ENCODE data around the gene SHF.
A peak's percentile ranks its signal among the peaks of the same experiment; 100 is the strongest.
"Not testable (repeated sequence)": the region's sequence is repeated elsewhere in the genome, so short reads cannot be mapped to it uniquely, and the experiment has no call there.

Gene SHF

DNA sequence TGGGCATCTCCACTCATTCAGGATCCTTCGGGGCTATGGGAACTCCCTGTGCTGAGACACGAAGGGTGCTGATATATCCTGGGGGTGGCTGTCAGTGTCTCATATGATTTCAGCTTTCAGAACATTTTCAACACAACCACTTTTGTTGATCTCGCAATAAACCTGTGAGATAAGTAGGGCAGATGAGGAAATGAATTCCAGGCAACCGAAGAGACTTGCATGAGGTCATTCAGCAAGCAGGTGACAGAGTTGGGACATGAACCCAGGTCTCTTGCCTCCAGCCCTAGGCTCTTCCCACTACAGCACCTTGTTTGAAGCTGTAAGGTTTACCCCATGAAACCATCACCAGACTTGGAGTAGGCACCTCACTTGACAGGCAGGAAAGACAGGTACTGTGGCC is 41.4 kb downstream of the SHF start:
- no peak for DNase-seq (ENCODE audit: low spot score)

GRCh38 chr15:45144775-45145174 is 43.0 kb downstream of the SHF start:
- DNase-seq (ENCODE audit: low spot score), result no peak

DNA sequence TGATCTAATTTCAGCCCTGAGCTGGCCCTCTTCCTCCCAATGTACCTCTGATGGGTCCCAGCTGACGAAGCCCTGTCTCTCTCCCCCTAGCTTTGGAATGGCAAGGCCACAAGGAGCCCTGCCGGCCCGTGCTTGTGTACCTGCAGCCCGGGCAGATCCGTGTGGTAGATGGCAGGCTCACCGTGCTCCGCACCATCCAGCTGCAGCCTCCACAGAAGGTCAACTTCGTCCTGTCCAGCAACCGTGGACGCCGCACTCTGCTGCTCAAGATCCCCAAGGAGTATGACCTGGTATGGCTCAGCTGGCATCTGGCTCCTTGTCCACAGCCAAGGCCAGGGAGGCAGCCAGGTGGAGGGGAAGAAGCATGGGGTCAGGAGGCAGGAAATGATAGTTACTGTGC is 43.8 kb downstream of the SHF start:
- DNase-seq (ENCODE audit: low spot score), result no peak

- DNase-seq (ENCODE audit: low spot score), result no peak
Measured at GRCh38 chr15:45143056-45143455, 44.7 kb downstream of the SHF start.

- no peak for DNase-seq (ENCODE audit: low spot score)
Measured at GRCh38 chr15:45141386-45141785, 46.4 kb downstream of the SHF start.

DNA sequence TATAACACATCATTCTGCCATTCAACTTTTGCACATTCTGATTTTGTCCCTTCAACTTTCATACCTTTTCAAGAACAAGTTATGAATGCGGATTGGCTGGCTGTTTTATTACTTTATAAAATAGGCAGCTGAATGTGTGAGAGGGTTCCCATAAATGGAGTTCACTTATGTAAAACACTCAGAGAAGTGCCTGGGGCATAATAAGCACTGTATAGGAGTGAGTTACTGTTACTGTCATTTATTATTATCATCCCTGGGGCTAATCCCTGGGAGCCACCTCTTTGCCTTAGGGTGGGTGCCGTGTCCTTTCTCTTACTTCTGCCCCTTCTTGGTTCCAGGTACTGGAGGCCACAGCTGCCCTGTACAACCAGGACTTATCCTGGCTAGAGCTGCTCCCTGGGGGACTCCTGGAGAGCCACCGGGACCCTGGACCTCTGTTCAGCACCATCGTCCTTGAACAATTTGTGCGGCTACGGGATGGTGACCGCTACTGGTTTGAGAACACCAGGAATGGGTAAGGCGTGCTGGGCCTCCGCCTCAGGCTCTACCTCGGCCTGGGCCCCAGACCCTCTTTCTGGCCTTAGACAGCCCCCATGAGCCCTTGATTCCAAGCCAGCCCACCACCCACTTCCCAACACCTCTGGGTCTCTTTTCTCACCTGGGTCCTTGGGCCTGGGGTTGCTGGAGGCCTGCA is 47.1 kb downstream of the SHF start:
- no peak for DNase-seq (ENCODE audit: low spot score)

DNA sequence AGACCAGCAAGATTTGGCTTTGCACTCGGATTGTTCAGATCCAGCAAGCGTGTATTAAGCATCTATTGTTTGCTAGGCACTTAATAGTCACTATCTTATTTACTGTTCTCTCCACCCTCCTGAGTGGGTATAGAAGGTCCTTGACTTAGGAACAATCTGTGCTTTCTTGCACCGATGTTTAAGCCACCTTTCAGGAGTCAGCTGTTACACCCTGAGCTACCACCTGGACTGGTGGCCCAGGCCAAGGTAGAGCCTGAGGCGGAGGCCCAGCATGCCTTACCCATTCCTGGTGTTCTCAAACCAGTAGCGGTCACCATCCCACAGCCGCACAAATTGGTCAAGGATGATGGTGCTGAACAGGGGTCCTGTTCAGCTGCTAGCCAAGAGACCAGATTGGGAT is 48.0 kb downstream of the SHF start:
- no peak for DNase-seq (ENCODE audit: low spot score)

DNA sequence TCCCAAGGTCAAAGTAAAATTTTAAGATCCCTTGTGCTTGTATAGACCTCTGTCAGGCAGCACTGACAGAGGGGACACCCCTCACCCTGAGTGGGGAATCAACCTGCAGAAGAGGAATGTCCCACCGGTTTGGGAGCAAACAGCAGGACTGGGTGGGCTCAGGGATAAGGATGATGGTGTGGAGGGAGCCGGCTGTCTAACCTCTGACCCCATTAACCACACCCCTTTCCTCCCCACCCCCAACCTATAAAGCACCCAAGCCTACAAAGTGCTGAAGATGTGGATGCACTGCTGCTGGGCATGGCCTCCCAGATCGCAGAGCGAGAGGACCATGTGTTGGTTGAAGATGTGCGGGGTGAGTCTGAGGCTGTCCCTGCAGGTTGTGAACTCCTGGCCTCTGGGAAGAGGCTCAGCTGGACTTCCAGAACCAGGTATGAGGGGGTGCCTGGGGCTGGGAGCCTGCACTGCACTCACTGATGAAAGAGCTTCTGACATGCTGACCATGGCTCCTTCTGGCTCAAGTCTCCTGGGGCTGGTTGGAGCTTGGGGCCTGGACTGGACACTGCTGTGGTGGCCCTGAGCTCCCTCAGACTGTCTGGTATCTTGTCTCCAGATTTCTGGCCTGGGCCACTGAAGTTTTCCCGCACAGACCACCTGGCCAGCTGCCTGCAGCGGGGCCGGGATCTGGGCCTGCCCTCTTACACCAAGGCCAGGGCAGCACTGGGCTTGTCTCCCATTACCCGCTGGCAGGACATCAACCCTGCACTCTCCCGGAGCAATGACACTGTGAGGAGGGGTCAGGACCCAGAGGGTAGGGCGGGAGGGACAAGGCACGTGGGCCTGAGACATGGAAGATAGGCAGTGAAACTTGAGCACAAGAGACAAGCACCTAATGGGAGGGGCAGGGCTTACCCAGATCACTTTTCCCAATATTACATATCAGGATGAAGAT is 48.7 kb downstream of the SHF start:
- DNase-seq (ENCODE audit: low spot score), result no peak

DNA sequence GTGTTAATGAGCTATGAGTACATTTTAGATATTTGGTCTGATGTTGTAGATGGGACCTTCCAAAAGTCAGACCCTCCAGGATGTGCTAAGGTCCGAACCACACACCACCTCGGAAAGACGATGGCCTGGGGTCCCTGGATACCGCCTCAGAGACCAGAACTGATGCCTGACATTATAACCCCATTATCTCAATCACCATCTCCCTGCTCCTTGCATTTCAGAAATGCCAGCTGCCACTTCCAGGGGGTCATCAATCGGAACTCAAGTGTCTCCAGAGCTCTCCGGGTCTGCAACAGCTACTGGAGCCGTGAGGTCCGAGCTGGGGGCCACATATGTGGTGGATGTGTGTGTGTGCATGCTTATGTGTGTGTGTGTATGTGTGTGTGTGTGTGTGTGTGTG is 50.1 kb downstream of the SHF start:
- DNase-seq (ENCODE audit: low spot score), result no peak

DNA sequence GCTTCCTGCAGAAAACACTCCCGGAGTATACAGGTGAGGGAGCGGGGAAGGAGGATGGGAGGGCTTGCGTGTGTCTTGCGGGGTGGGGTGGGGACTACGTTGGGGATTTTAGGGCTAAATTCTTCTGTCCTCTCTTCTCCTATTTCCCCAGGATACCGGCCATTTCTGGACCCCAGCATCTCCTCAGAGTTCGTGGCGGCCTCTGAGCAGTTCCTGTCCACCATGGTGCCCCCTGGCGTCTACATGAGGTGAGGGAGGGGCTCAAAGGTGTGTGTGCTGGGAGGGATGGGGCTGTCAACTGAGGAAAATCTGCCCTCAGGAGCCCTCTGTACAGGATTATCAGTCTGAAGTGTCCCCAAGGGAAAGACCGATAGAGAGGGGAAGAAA is 51.4 kb downstream of the SHF start:
- peak; percentile 63 for DNase-seq (ENCODE audit: low spot score)

- not testable (repeated sequence) for DNase-seq (ENCODE audit: low spot score)
Measured at GRCh38 chr15:45135705-45136377, 51.9 kb downstream of the SHF start.

DNA sequence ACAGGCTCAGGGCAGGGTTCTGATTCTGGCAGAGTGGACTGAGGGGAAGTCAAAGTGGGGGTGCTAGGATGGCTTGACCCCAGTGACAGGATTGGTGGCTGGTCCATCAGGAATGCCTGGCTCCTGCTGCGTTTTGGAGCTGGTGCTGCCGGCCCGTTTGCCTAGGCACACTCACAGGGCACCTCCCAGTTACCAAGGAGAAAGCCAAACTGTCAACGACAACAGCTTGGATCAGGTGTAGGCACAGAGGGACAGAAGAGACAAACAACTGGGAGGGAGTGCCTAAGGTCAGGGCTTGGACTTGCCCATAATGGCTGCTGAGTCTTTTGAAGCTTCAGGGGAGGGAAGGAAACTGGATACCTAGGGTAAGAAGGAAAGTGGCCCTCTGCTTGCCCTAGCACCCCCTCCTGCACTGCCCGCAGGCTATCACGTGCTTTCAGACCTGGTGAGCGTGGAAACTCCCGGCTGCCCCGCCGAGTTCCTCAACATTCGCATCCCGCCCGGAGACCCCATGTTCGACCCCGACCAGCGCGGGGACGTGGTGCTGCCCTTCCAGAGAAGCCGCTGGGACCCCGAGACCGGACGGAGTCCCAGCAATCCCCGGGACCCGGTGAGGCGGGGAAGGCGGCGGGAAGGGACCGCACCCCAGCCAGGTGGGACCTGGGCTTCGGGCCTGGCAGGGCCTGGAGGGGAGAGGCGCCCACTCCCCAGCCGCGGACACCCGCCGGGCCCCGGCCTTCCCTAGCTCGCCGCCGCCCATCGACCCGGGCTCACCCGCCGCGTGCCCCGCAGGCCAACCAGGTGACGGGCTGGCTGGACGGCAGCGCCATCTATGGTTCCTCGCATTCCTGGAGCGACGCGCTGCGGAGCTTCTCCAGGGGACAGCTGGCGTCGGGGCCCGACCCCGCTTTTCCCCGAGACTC is 52.8 kb downstream of the SHF start:
- peak; percentile 54 for DNase-seq (ENCODE audit: low spot score)

GRCh38 chr15:45134046-45134445 is 53.7 kb downstream of the SHF start:
- no peak for DNase-seq (ENCODE audit: low spot score)

DNA sequence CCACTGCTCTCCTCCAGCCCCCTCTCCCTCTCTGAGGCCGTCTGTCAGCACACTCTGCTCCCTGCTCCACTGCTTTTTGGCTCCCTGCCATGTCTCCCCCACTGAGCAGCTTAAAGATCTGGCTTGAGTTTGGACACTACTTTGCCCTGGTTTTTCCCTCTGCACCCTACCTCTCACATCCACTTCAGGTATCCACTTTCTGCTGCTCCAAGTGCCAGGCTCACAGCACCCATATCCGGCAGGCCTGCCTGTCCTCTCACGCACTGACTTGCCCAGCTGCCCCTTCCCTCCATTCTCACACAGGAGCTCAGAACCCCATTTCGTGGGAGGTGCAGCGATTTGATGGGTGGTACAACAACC is 54.2 kb downstream of the SHF start:
- DNase-seq (ENCODE audit: low spot score), result no peak

DNA sequence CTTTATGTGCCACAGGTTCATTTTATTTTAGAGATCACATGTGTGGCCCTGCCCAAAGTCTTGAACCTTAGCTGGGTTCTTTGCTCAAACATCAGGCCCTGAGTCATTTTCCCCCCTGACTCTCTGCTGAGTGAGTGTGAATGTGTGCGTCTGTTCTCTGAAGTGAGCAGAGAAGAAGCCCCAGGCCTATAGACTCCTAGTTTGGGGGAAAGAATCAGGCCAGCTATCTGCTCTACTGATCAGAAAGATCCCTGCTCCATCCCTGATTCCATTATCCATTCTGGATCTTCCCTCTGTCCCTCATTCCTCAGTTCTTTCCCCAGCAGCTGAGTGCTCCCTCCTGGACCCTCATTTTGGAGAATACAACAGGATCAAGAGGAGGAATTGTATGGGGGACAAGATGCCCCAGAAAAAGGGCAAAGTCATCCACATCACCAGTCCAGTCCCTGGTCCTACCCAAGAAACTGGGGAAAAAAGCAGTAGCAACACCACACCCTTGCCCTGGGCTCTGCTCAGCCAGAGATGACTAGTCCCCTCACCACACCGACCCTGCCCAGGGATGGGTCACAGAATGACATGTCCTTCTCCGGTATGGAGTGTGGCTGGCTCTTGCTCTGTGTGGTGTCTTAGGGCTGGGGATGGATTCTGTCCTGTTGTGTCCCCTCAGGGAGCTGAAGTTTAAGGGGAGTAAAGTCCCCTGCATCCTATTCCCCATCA is 54.8 kb downstream of the SHF start:
- DNase-seq (ENCODE audit: low spot score), result no peak

- DNase-seq (ENCODE audit: low spot score), result no peak
Measured at GRCh38 chr15:45131510-45131909, 56.3 kb downstream of the SHF start.

- no peak for DNase-seq (ENCODE audit: low spot score)
Measured at GRCh38 chr15:45130291-45131000, 57.3 kb downstream of the SHF start.

DNA sequence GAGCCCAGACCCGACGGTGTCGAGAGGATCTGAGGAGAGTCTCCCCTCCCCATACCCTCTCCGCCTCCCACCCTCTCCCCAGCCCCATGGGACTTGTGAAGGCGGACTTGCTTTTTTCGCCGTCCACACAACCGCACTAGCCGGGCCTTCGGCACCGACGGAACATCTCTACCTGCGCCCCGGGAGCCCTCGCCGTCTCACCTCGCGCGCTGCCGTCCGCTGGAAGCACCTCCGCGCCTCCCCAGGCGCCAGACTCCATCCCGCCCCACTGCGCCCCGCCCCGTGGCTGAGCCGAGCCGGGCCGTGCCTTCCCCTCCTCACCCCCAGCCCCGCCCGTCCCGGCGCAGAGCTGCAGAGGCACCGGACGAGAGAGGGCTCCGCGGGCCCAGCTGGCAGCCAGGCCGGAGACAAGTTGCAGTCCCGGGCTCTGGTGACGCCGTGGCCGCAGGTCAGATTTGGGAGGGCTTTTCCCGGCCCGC is 58.1 kb downstream of the SHF start, which contains the start of the genes DUOX1 and DUOXA1:
TSS of gene DUOX1 (plus strand) at position 344 of the 479 bp plus-strand sequence. CDS start 1,973 bp downstream, outside the sequence.
TSS of gene DUOXA1 (minus strand) at position 229 of the 479 bp plus-strand sequence. CDS start 6,865 bp downstream, outside the sequence.
- peak; percentile 80 for DNase-seq (ENCODE audit: low spot score)

- no peak for DNase-seq (ENCODE audit: low spot score)
Measured at GRCh38 chr15:45128971-45129639, 58.7 kb downstream of the SHF start.

All from iPS-NIHi11 (cell line).